Peyer's patch (tissue), 4 donors: ENCODE data around the gene LRP10.

Source experiments
- CTCF ChIP-seq, 6 experiments: fragments of 450-650 bp in 4 of 6; fragments of 200-600 bp in 2 of 6; sonication (generic) in 1 of 6; IDR thresholded peaks; one replicate each; pipeline ENCODE4 v1.5.1; 2017 to 2019; ENCODE audit warnings: antibody characterized with exemption in 6 of 6, mild to moderate bottlenecking in 3 of 6, moderate library complexity in 1 of 6
- POLR2A ChIP-seq, 2 donors: fragments of 450-650 bp; IDR thresholded peaks; one replicate each; pipeline ENCODE4 v1.5.1; 2017; ENCODE audit warnings: antibody characterized with exemption in 2 of 2, mild to moderate bottlenecking in 2 of 2, moderate library complexity in 2 of 2

GRCh38 chr14:22849212-22849819 is 22.2 kb upstream of the LRP10 start:
- no peak for TF ChIP-seq CTCF (IDR thresholded peaks at IDR 0.05)
- no peak for TF ChIP-seq POLR2A (IDR thresholded peaks at IDR 0.05)
